Activated T-cell treated with anti-CD3 and anti-CD28 coated beads, Interleukin-2, amount 50 U/mL, for 24 hours (primary cell): ENCODE data around the gene DDX23.
"Not testable (repeated sequence)": the region's sequence is repeated elsewhere in the genome, so short reads cannot be mapped to it uniquely, and the experiment has no call there.

Source experiments
- DNase-seq: peaks from one replicate; pipeline ENCODE4 v3.0.0-alpha.2; 2020
- H3K27ac Mint-ChIP-seq: 2 replicates; pipeline ENCODE4 v1.8.0; 2020; ENCODE audit warnings: mild to moderate bottlenecking, mixed read lengths
- H3K27me3 Mint-ChIP-seq: 2 replicates; pipeline ENCODE4 v1.8.0; 2020; ENCODE audit warnings: mixed read lengths
- H3K36me3 Mint-ChIP-seq: 2 replicates; pipeline ENCODE4 v1.8.0; 2020; ENCODE audit warnings: low read depth, mixed read lengths
- H3K4me1 Mint-ChIP-seq: 2 replicates; pipeline ENCODE4 v1.8.0; 2020; ENCODE audit warnings: low read depth, mixed read lengths
- H3K4me3 Mint-ChIP-seq: 2 replicates; pipeline ENCODE4 v1.8.0; 2020; ENCODE audit warnings: mild to moderate bottlenecking, moderate library complexity, mixed read lengths
- H3K9me3 Mint-ChIP-seq: 2 replicates; pipeline ENCODE4 v1.8.0; 2020; ENCODE audit warnings: mixed read lengths

Gene DDX23

DNA sequence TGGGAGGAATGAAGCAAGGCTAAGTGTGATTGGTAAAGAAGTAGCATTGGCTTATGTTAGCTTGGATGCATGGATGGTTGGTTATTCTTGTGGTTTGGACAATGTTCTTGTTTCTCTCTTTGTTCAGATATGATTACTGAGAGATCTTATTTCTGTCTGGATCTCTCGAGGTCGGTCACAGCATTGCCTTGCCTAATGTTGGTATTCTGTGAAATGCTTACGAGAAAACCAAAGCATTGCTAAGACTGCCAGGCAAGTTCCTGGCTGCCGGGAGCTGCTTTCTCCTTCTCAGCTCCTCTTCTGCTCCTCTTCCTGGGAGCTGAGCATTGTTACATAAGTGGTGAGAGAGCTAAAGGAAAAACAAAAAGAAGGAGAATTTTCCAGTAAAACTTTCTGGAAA is 21.1 kb upstream of the DDX23 start:
- Mint-ChIP-seq H3K36me3 (no peaks in the 10 kb centered on the region), H3K27me3 (no peaks in the 10 kb centered on the region), H3K27ac (no peak overlapping the region), H3K9me3 (no peaks in the 10 kb centered on the region), H3K4me3 (no peak overlapping the region), H3K4me1 (no peaks in the 10 kb centered on the region)
- DNase-seq = no peak

DNA sequence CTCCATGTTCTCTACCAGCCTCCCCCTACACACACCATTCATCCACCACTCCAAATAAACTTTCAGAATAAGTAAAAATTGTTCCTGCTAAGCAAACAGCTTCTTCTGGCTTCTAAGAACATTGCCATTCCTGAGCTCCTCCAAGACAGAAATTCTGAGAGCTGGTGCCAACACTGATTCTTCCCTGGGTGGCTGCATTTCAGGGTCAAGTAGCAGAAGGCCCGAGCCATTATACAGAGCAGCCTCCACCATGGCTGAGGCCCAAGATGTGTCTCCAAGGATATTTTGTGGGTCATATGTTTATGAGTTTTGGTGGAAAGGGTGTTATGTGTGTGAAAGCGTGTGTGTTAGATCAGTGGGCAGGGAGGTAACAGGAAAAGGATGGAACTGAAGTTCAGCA is 17.2 kb upstream of the DDX23 start:
- Mint-ChIP-seq H3K4me1 (peaks cover 20% of the 10 kb centered on the region), H3K4me3 (no peak overlapping the region), H3K36me3 (no peaks in the 10 kb centered on the region), H3K27ac (no peak overlapping the region), H3K9me3 (no peaks in the 10 kb centered on the region), H3K27me3 (peaks cover 10% of the 10 kb centered on the region)
- no peak for DNase-seq

- H3K27ac Mint-ChIP-seq = no peak overlapping the region
- peaks cover 24% of the 10 kb centered on the region for H3K4me1 Mint-ChIP-seq
- H3K27me3 Mint-ChIP-seq = peaks cover 18% of the 10 kb centered on the region
- H3K4me3 Mint-ChIP-seq = no peak overlapping the region
- DNase-seq = no peak
- H3K9me3 Mint-ChIP-seq = no peaks in the 10 kb centered on the region
- H3K36me3 Mint-ChIP-seq = no peaks in the 10 kb centered on the region
Measured at GRCh38 chr12:48868451-48868850, 16.5 kb upstream of the DDX23 start.

- Mint-ChIP-seq H3K27me3 (peaks cover 36% of the 10 kb centered on the region), H3K4me3 (peak overlapping the region; percentile 85), H3K4me1 (peaks cover 24% of the 10 kb centered on the region), H3K27ac (peak overlapping the region; percentile 73), H3K9me3 (no peaks in the 10 kb centered on the region), H3K36me3 (no peaks in the 10 kb centered on the region)
- no peak for DNase-seq
Measured at GRCh38 chr12:48866052-48866711, 14.2 kb upstream of the DDX23 start.

- Mint-ChIP-seq H3K27me3 (peaks cover 36% of the 10 kb centered on the region), H3K27ac (peak within 1 kb of the TSS; percentile 73), H3K9me3 (no peaks in the 10 kb centered on the region), H3K36me3 (no peaks in the 10 kb centered on the region), H3K4me3 (peak within 1 kb of the TSS; percentile 85), H3K4me1 (peaks cover 24% of the 10 kb centered on the region)
- peak; percentile 85 for DNase-seq
Measured at GRCh38 chr12:48865281-48866051, 13.5 kb upstream of the DDX23 start, which contains the start of gene RND1. Gene RND1, minus strand, starts transcription at chr12:48865870. Its CDS starts 103 bp downstream, at chr12:48865767.

DNA sequence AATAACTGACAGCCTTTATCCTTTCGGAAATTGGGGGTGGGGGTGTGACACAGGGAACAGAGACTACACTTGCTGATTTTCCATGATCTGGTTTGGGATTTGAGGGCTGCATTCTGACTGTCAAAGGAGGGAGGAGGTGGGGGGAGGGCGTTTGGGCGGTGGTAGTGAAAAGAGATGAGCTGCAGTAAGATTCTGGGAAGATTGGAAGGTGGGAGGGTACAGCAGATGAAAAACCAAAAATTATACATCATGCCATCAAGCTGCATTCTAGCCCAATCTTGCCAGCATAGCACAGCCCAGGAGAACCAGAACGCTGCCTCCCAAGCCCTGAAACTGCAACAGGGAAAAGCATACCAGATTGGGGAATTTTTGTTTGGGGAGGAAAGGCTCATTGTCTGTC is 11.3 kb upstream of the DDX23 start:
- Mint-ChIP-seq H3K9me3 (no peaks in the 10 kb centered on the region), H3K4me3 (no peak overlapping the region), H3K4me1 (peaks cover 24% of the 10 kb centered on the region), H3K36me3 (no peaks in the 10 kb centered on the region), H3K27ac (no peak overlapping the region), H3K27me3 (peaks cover 36% of the 10 kb centered on the region)
- no peak for DNase-seq

GRCh38 chr12:48862760-48863159 is 10.8 kb upstream of the DDX23 start:
- Mint-ChIP-seq H3K4me3 (no peak overlapping the region), H3K4me1 (peaks cover 24% of the 10 kb centered on the region), H3K27me3 (peaks cover 36% of the 10 kb centered on the region), H3K9me3 (no peaks in the 10 kb centered on the region), H3K36me3 (no peaks in the 10 kb centered on the region), H3K27ac (no peak overlapping the region)
- no peak for DNase-seq

GRCh38 chr12:48861111-48861510 is 9.1 kb upstream of the DDX23 start:
- no peaks in the 10 kb centered on the region for H3K36me3 Mint-ChIP-seq
- H3K4me1 Mint-ChIP-seq = peaks cover 21% of the 10 kb centered on the region
- DNase-seq = no peak
- no peak overlapping the region for H3K27ac Mint-ChIP-seq
- no peak overlapping the region for H3K4me3 Mint-ChIP-seq
- no peaks in the 10 kb centered on the region for H3K9me3 Mint-ChIP-seq
- peaks cover 36% of the 10 kb centered on the region for H3K27me3 Mint-ChIP-seq

DNA sequence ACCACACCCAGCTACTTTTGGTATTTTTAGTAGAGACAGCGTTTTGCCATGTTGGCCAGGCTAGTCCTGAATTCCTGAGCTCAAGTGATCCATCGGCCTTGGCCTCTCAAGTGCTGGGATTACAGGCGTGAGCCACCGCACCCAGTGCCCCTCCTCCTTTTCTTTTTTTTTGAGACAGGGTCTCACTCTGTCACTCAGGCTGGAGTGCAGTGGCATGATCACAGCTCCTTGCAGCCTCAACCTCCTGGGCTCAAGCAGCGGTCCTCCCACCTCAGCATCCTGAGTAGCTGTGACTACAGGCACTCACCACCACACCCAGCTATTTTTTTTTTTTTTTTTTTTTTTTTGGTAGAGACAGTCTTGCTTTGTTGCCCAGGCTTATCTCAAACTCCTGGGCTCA is 8.3 kb upstream of the DDX23 start:
- not testable (repeated sequence) for DNase-seq, H3K9me3 Mint-ChIP-seq, H3K36me3 Mint-ChIP-seq, H3K27ac Mint-ChIP-seq, H3K4me3 Mint-ChIP-seq
- H3K27me3 Mint-ChIP-seq = peaks cover 36% of the 10 kb centered on the region
- peaks cover 13% of the 10 kb centered on the region for H3K4me1 Mint-ChIP-seq

- H3K36me3 Mint-ChIP-seq = no peaks in the 10 kb centered on the region
- no peaks in the 10 kb centered on the region for H3K9me3 Mint-ChIP-seq
- H3K27ac Mint-ChIP-seq = no peak overlapping the region
- peaks cover 29% of the 10 kb centered on the region for H3K27me3 Mint-ChIP-seq
- DNase-seq = no peak
- peaks cover 7% of the 10 kb centered on the region for H3K4me1 Mint-ChIP-seq
- no peak overlapping the region for H3K4me3 Mint-ChIP-seq
Measured at GRCh38 chr12:48859607-48860006, 7.6 kb upstream of the DDX23 start.

DNA sequence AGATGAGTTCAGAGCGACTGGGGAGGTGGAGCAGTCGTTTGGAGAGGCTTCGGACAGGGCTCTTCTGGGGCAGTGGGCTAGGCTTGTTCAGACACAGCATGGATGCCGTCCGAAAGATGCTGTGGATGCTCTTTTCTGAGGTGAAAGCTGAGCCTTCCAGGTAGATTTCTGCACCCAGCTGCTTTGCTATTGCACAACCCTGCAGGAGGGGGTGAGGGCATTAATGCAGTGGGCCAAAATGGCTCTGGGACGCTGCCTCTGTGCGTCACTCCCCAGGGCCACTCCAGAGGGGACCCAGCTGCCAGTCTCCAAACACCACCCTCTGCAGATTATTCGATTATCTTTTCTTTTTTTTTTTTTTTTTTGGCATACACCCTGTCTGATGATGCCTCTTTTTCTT is 6.1 kb upstream of the DDX23 start:
- DNase-seq = no peak
- H3K4me3 Mint-ChIP-seq = no peak overlapping the region
- peaks cover 14% of the 10 kb centered on the region for H3K27me3 Mint-ChIP-seq
- H3K4me1 Mint-ChIP-seq = peaks cover 4% of the 10 kb centered on the region
- no peak overlapping the region for H3K27ac Mint-ChIP-seq
- H3K9me3 Mint-ChIP-seq = no peaks in the 10 kb centered on the region
- peaks cover 1% of the 10 kb centered on the region for H3K36me3 Mint-ChIP-seq

GRCh38 chr12:48857278-48857994 is 5.5 kb upstream of the DDX23 start:
- H3K27ac Mint-ChIP-seq = no peak overlapping the region
- peaks cover 8% of the 10 kb centered on the region for H3K27me3 Mint-ChIP-seq
- peaks cover 11% of the 10 kb centered on the region for H3K4me1 Mint-ChIP-seq
- H3K4me3 Mint-ChIP-seq = no peak overlapping the region
- H3K36me3 Mint-ChIP-seq = peaks cover 2% of the 10 kb centered on the region
- DNase-seq = no peak
- H3K9me3 Mint-ChIP-seq = no peaks in the 10 kb centered on the region

GRCh38 chr12:48856379-48856778 is 4.4 kb upstream of the DDX23 start:
- Mint-ChIP-seq H3K4me1 (peaks cover 13% of the 10 kb centered on the region), H3K4me3 (no peak overlapping the region), H3K27me3 (no peaks in the 10 kb centered on the region), H3K27ac (no peak overlapping the region), H3K36me3 (peaks cover 9% of the 10 kb centered on the region), H3K9me3 (no peaks in the 10 kb centered on the region)
- no peak for DNase-seq

DNA sequence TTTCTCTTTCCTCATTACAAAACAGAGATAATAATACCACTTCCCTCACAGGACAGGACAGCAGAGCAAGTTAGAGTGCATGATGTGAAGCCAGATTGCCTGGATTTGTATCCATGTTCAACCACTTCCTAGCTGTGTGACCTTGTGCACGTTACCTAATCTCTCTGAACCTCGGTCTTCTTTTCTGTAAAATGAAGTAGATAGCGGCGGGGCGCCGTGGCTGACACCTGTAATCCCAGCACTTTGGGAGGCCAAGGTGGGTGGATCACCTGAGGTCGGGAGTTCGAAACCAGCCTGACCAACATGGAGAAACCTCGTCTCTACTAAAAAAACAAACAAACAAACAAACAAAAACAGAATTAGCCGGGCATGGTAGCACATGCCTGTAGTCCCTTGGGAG is 3.0 kb upstream of the DDX23 start:
- not testable (repeated sequence) for H3K27ac Mint-ChIP-seq, H3K27me3 Mint-ChIP-seq, H3K9me3 Mint-ChIP-seq, H3K4me3 Mint-ChIP-seq, DNase-seq
- Mint-ChIP-seq H3K4me1 (peaks cover 24% of the 10 kb centered on the region), H3K36me3 (peaks cover 23% of the 10 kb centered on the region)

- DNase-seq = no peak
- Mint-ChIP-seq H3K9me3 (no peaks in the 10 kb centered on the region), H3K4me3 (no peak overlapping the region), H3K27me3 (no peaks in the 10 kb centered on the region), H3K27ac (no peak overlapping the region), H3K36me3 (peaks cover 28% of the 10 kb centered on the region), H3K4me1 (peaks cover 29% of the 10 kb centered on the region)
Measured at GRCh38 chr12:48854488-48854887, 2.5 kb upstream of the DDX23 start.
